Right renal pelvis (tissue), 4 donors: ENCODE data around the gene AVP. TPM values are rescaled to one million over a fixed set of nuclear protein-coding genes. Genes with fewer than 3 reads are reported as not detected.

Experiments used
- DNase-seq, 4 donors: peaks; one replicate each; pipeline ENCODE4 v3.0.0-alpha.2; 2013; ENCODE audit warnings: low read depth in 4 of 4, low spot score in 3 of 4, missing footprints in 1 of 4
- polyA plus RNA-seq, 4 donors: library from polyadenylated mRNA; unstranded; fragments of 120-200 nt; gene quantifications; one replicate each; pipeline ENCODE4 v1.2.1, GENCODE V29; 2013; ENCODE audit not compliant: insufficient read length in 4 of 4

The AVP gene
- polyA plus RNA-seq, 4 donors = 1.0 TPM; not detected in 3

GRCh38 chr20:3111507-3111906 is 27.0 kb upstream of the AVP start:
- DNase-seq = no peak

- DNase-seq = no peak
Observed at GRCh38 chr20:3109350-3110302, 25.1 kb upstream of the AVP start.

DNA sequence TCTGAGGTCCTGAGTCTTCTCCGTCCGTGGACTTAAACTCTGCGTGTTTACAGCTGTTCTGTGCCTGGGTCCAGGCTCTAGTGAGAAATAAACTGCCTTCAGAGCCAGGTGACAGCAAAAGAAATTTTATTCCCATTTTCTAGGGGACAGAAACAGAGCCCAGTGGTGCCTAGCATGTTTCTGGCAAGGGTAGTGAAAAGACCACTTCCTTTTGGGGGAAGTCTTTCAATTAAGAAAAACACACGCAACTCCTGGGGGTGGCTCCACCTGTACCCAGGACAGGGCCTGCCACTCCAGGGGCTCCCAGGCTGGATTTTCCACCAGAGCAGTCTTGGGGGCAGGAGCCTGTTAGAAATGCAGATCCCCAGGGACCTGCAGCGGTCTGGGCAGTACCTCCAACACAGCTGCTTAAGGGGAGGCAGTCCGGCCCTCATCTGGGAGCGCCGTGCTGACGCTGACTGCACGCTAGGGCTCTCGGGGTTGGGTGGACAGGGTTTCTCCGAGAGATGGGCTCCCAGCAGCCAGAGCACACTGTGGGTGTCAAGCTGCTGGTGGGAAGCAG is 23.0 kb upstream of the AVP start:
- no peak for DNase-seq

GRCh38 chr20:3106658-3107463 is 22.3 kb upstream of the AVP start:
- no peak for DNase-seq

- no peak for DNase-seq
Observed at GRCh38 chr20:3106185-3106584, 21.7 kb upstream of the AVP start.

DNA sequence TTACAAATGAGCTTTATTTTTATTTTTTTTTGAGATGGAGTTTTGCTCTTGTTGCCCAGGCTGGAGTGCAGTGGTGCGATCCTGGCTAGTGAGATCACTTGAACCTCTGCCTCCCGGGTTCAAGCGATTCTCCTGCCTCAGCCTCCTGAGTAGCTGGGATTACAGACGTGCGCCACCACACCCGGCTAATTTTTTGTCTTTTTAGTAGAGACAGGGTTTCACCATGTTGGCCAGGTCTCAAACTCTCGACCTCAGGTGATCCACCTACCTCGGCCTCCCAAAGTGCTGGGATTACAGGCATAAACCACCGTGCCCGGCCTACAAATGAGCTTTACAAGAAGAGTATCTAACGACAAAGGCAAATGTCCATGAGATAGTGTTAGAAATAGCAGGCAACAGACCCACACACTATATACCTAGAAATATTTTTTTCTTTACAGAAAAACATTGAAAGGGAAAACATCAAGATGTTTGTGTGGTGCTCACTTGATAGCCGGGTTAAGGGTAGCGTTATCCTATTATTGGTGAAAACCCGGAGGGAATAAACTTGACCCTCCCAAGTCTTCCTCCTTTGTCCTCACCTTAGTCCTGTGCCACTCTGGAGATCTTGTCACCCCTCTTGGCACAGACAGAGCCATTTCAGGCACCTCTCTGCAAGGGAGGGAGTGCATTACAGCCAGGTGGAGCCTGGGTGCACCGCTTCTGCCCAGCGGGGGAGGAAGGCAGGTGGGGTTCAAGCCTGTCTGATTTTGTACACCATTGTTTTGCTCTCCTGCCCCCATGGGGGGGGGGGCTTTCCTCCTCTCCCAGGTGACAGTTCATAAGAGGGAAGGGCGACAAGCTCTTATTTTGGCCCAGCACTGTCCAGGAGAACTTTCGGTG is 21.0 kb upstream of the AVP start:
- DNase-seq = no peak

- DNase-seq = no peak
Observed at GRCh38 chr20:3103369-3104032, 19.0 kb upstream of the AVP start.

DNA sequence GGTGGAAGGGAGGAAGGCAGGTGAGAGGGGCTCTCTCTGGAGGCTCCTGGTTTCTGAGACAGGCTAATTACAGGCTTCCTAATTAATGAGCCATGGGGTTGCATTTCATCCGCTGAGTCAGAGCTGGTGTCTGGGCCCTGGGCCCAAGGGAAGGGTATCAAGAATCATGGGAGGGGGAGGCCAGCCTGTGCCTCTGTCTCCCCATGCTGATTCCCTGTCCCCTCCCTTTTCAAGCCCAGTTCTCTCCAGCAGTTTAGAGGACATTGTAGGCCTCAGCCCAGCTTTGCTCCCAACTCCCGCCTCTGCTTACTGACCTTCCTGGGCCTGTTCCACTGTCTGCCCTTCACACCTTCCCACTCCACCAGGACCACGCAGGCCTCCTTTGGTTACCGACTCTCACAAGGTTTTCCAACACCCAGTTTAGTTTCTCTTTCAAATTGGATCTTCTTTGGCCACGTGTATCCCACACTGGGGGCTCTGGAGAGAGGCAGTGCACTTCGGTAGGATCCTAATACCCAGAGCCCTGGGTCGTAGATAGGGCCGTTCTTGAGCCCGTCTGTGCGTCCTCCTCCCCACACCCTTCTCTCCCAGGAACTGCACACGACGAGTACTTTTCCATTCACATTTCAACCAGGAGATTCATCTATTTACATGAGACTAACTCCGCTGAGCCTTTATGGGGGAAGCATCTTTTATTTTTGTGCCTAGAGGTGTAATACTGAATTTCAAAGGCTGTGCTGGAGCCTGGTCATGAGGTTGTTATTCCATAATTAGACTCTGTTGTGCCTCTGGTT is 18.2 kb upstream of the AVP start:
- DNase-seq = no peak

DNA sequence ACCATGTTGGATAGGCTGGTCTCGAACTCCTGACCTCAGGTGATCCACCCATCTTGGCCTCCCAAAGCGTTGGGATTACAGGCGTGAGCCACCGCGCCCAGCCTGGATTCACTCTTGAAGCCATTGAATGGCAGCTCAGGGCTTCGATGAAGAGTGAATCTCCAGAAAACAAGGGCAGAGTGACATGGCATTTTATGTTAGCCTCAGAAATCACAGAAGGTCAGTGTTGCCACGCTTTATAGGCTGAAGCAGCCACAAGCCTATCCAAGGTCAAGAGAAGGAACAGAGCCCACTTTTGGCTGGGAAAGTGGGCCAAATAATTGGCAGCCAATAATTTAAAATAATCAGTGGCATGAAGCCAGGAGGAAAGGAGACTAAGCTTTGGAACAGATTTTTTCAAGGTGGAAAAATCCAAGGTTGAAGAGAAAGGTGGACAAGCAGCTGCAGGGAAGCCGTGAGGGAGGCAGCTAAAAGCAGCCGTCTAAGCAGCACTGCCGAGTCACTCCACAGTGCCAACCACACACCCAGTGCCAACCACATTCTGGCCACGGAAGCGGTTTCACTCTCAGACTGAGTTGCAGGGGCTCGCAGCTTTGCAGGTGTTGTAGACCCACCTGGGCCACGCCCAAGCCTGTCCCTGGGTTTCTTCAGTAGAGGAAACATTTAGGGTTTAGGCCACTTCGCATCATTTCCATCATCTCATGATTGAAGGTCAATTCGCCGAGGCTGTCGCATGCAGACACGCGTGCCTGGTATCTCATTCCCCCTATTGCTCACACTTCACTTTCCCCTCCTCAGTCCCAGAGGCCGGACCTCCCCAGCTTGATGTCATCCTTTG is 17.4 kb upstream of the AVP start:
- DNase-seq = no peak

DNA sequence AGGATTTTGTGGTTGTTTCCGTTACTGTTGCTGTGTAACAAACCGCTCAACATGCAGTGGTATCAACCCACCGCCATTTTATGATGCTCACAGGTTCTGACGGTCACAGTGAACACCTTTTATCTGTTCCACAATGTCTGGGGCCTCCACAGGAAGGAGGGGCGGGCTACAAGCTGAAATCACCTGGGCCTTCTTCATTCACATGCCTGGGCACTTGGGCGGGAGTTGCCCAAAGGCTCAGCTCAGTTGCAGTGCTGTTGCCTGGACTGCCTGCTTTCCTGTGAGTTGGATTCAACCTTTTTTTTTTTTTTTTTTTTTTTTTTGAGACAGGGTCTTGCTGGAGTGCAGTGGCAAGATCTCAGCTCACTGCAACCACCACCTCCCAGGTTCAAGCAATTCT is 16.7 kb upstream of the AVP start:
- DNase-seq = no peak

DNA sequence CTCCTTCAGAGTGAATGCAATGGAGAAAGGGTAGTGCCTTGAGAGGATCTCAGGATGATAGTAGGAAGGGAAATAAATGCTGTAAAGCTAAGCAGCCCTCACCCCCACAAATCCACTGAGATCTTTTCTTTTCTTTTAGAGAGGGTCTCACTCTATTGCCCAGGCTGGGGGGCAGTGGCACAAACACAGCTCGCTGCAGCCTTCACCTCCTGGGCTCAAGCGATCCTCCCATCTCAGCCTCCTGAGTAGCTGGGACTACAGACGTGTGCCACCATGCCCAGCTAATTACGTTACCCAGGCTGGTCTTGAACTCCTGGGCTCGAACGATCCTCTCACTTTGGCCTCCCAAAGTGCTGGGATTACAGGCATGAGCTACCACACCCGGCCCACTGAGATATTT is 16.0 kb upstream of the AVP start:
- DNase-seq = no peak

- DNase-seq = no peak
Observed at GRCh38 chr20:3094848-3095629, 10.5 kb upstream of the AVP start.

- DNase-seq = no peak
Observed at GRCh38 chr20:3093861-3094361, 9.4 kb upstream of the AVP start.

- no peak for DNase-seq
Observed at GRCh38 chr20:3092611-3093379, 8.3 kb upstream of the AVP start.

DNA sequence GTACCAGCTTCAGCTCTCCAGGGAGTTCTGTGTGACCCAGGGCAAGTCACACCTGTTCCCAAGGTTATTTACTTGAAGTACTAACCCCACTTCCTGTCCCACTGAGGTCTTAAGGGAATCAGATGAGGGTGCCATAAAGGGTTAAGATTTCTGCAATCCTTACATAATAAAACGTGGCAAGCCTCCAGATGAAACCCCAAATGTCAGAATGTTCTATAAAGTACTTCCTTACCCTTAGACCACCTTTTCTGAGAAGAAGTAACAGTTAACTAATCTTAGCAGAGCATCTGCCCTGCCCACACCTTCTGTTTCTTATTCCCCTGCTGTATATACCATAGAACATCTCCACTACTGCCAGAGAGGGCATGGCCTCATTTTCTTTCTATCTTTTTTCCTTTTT is 6.0 kb upstream of the AVP start:
- DNase-seq = no peak

GRCh38 chr20:3088031-3088430 is 3.5 kb upstream of the AVP start:
- DNase-seq = no peak
